Measurements from ENCODE around the gene NCL.

DNA sequence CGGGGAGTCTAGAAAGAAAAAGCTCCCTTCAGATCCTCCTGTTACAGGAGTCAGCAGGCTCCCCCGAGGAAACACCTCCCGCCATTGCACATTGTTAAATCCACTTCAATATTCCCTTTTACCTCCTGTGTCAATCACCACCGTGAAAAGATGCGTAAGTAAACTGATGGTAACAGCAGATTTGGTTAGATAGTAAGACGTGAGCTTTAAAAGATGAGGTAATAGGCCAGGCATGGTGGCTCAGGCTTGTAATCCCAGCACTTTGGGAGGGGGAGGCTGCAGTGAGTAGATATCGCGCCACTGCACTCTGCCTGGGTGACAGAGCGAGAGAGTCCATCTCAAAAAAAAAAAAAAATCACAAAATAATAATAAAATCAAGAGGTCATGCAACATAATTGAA lies 15.2 kb upstream of the NCL start:
- TF ChIP-seq POLR2A (IDR thresholded peaks at IDR 0.05) (no peak), POLR2AphosphoS5 (IDR thresholded peaks at IDR 0.05) (no peak)
- TF ChIP-seq, protein P1, sequence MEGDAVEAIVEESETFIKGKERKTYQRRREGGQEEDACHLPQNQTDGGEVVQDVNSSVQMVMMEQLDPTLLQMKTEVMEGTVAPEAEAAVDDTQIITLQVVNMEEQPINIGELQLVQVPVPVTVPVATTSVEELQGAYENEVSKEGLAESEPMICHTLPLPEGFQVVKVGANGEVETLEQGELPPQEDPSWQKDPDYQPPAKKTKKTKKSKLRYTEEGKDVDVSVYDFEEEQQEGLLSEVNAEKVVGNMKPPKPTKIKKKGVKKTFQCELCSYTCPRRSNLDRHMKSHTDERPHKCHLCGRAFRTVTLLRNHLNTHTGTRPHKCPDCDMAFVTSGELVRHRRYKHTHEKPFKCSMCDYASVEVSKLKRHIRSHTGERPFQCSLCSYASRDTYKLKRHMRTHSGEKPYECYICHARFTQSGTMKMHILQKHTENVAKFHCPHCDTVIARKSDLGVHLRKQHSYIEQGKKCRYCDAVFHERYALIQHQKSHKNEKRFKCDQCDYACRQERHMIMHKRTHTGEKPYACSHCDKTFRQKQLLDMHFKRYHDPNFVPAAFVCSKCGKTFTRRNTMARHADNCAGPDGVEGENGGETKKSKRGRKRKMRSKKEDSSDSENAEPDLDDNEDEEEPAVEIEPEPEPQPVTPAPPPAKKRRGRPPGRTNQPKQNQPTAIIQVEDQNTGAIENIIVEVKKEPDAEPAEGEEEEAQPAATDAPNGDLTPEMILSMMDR (IDR thresholded peaks at IDR 0.05): no peak
